Activated naive CD8-positive, alpha-beta T cell treated with anti-CD3 and anti-CD28 coated beads, Interleukin-2, amount 50 U/mL, for 16 hours (primary cell): ENCODE results near the gene ZNF407.

ENCODE experiments used
- DNase-seq: peaks from one replicate; pipeline ENCODE4 v3.0.0-alpha.2; 2020; ENCODE audit warnings: low read depth, low spot score

The ZNF407 gene

DNA sequence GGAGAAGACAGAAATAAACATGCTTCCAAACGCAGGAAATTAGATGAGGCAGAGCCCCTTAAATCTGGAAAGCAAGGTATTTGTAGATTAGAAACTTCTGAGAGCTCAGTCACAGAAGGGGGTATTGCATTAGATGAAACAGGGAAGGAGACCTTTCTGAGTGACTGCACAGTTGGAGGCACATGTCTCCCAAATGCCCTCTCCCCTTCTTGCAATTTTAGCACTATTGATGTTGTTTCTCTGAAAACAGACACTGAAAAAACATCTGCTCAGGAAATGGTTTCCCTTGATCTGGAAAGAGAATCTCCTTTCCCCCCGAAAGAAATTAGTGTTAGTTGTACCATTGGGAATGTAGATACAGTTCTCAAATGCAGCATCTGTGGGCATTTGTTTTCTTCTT, 33.5 kb downstream of the ZNF407 start:
- no peak for DNase-seq

DNA sequence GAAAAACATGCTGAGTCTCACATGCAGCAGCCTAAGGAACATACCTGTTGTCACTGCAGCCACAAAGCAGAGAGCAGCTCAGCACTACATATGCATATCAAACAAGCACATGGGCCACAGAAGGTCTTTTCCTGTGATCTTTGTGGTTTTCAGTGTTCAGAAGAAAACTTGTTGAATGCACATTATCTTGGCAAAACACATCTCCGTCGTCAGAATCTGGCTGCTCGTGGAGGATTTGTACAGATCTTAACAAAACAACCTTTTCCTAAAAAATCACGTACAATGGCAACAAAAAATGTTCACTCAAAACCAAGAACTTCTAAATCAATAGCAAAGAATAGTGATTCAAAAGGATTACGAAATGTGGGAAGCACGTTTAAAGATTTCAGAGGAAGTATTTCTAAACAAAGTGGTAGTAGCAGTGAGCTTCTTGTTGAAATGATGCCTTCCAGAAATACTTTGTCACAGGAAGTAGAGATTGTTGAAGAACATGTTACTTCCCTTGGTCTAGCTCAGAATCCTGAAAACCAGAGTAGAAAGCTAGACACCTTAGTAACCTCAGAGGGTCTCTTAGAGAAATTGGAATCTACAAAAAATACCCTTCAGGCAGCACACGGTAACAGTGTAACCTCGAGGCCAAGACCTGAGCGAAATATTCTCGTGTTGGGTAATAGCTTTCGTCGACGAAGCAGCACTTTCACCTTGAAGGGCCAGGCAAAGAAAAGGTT, 34.1 kb downstream of the ZNF407 start:
- no peak for DNase-seq

DNA sequence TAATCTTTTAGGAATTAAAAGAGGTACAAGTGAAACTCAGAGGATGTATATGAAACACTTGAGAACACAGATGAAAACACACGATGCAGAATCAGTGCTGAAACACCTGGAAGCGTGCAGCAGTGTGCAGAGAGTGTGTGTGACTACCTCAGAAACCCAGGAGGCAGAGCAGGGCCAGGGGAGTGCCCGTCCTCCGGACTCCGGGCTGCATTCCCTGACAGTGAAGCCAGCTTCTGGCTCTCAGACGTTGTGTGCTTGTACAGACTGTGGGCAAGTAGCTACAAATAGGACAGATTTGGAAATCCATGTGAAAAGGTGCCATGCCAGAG, 34.6 kb downstream of the ZNF407 start:
- DNase-seq, result no peak

DNA sequence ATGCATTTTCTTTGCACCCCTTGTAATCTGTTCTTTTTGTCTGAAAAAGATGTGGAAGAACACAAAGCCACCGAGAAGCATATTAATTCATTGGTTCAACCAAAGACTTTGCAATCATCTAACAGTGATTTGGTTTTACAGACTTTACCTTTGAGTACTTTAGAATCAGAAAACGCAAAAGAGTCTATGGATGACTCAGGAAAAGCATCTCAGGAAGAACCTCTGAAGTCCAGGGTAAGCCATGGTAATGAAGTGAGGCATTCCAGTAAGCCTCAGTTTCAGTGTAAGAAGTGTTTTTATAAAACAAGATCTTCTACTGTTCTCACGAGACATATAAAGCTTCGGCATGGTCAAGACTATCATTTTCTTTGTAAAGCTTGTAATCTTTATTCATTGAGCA, 35.2 kb downstream of the ZNF407 start:
- no peak for DNase-seq

DNA sequence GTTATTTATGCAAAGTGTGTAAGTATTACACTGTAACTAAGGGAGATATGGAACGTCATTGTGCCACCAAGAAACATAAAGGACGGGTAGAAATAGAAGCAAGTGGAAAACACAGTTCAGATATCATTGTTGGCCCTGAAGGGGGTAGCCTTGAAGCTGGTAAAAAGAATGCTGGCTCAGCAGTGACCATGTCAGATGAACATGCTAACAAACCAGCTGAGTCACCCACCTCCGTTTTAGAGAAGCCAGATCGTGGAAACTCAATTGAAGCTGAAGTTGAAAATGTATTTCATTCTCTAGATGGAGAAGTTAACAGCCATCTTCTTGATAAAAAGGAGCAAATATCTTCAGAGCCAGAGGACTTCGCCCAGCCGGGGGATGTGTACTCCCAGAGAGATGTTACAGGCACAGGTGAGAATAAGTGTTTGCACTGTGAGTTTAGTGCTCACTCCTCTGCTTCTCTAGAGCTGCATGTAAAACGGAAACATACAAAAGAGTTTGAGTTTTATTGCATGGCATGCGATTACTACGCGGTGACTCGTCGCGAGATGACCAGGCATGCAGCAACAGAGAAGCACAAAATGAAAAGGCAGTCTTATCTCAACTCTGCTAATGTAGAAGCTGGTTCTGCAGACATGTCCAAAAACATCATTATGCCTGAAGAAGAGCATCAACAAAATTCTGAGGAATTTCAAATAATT, 36.1 kb downstream of the ZNF407 start:
- no peak for DNase-seq

DNA sequence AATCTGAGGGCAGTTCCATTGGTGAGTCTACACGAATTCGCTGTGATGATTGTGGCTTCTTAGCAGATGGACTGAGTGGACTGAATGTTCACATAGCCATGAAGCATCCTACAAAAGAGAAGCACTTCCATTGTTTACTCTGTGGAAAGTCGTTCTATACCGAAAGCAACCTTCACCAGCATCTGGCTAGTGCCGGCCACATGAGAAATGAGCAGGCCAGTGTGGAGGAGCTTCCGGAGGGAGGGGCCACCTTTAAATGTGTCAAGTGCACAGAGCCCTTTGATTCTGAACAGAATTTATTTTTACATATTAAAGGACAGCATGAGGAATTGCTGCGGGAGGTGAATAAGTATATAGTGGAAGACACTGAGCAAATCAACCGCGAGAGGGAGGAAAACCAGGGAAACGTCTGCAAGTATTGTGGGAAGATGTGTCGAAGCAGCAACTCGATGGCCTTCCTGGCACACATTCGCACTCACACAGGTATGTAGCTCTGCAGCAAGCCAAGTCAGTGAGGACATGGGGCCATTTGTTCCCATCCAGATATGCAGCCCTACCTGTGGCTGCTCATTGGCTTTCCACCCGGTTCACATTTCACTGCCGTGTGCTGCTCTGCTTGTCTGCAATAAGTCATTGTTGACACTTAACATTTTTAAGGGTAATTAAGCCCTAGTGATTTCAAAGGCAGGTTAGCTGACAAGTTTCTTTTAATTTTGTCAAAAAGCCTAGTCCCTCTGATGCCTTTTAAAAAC, 37.7 kb downstream of the ZNF407 start:
- no peak for DNase-seq

DNA sequence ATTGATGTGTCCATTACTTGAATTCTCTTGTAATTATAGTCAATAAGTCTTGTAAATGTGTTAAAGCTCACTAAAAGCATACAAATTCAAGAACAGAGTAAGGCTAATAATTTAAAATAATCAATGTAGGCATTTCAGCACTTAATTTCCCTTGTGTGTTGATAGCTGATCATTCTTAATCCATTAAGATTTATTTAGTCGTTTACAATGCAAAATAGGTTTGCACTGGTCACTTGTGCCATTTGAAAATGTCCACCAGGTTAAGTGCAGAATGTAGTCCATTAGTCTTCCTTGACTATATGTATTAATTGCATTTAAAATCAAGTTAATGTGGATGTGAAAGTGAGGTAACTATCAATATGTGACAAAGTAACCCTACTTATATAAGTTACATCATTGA, 39.4 kb downstream of the ZNF407 start:
- no peak for DNase-seq

DNA sequence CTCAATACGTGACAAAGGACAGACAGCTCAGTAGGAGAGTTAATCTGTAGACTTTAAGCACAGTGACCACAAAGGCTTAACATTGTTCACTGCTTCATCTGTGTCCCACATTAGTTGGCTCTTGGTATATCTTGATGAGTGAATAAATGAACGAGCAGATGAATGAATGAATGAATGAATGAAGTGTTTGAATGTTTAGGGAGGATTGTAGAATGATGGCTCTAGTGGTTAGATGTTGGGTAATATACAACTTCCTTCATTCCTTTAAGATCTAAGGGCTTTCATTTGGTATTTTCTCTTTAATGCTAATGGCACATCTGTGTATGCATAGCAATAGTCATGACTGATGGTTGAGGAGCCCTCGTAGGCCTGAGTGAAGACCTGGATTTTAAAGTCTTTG, 40.5 kb downstream of the ZNF407 start:
- DNase-seq, result no peak

DNA sequence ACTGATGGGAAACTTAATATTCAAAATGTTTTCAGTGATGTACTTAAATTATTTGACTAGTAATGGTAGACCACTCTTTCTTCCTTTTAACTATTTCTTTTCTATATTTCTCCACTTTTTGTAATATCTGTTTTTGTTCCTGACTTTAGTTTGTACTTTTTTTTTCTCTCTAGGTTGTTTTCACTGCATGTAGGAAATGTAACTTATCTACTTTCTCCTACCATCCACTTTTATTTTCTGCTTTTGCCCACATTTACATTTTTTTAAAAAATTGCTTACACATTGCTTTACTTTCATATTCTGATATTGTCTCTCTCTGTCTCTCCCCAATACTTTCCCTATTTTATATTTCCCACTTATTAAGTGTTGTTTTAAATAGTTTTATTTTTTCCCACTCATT, 47.0 kb downstream of the ZNF407 start:
- DNase-seq, result no peak

DNA sequence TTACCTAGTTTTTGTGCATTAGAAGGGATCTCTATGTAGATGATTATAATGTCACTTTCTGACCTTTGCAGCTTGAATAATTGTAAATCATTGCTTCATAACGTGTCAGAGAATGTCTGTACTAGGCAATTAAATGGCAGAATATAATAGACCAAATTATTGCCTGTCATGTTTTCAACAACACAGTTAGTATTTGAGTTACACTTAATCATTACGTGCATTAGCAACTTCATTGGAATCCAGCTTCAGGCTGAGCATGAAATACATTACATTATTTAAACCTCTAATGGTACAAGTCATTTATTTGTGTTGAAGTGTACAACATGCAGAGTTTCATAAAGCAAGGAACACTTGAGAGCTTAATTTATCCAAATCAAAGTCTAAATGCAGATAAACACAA, 48.0 kb downstream of the ZNF407 start:
- DNase-seq, result no peak

DNA sequence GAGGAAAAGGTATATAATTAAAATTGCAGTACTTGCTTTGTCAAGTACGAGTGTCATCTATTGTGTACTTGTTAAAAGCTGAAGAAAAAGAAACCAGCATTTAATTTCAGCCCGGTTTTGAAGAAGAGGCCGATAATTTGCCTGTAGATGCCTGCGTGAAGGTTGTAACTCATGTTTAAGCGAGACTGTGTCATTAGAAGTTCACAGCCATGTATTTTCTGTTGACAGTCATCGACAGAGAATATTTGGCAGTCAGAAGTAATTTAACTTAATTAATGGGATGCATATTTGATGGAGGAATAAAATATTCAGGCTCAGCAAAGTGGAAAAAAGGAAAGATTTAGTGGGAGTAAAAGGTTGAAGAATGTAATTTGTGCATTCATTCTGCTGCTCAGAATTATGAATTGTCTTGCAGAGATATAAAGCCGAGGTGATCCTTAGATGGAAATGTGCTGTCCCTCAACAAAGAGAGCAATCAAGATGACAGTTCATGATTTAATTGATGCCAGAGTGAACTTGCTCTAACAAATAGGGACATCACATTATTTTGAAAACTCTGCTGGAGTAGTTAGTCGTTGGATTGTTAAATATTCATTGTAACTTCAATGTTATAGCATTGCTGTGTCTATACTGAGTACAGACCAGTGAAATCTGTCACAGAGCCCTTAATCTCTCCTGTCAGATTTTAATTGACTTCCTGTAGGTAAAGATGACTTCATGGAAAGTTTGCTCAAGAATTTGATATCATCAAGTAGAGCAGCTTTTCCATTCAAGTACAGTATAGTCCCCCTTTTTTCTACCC, 53.9 kb downstream of the ZNF407 start:
- DNase-seq, result no peak

DNA sequence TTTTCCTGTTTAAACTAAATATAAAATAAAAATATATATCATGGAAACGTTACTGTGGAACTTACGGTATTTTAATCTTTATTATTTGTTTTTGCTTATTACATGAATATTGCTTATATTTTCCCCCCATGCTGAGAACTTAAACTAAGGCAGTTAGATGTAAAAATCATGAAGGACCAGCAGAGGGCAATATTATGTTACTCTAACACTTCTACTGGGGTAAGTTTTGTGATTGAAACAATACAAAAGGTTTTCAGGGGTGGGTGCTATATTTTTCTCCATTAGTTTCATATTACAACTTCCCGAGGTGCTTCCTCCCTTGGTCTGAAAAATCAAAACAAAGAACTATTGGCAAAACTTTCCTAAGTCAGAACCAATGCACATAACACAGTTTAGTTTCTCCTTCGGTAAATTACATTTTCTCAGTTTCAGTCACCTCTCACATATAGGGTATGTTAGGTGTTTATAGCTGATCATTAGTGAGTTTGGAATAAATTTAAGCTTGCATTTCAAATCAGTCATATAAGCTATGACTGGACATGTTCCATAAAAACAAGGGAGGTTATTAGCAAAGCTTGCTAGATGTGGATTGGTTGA, 54.8 kb downstream of the ZNF407 start:
- DNase-seq, result no peak

DNA sequence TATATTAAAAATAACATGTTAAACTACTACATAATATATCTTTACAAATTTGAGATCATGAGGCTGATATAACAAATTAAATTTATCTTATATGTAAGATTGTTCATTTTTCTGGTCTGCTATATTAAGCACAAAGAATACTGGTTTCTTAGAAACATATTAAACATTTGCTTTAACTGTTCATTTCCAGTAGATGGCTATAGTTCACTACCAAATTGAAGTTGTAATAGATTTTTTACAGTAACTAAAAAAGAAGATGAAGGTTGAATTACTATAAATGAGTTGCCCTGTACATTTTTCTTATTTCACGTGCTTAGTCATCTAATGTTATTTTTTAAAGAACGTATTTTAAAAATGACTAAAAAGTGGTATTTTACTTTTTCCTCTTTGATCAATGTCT, 57.0 kb downstream of the ZNF407 start:
- no peak for DNase-seq

DNA sequence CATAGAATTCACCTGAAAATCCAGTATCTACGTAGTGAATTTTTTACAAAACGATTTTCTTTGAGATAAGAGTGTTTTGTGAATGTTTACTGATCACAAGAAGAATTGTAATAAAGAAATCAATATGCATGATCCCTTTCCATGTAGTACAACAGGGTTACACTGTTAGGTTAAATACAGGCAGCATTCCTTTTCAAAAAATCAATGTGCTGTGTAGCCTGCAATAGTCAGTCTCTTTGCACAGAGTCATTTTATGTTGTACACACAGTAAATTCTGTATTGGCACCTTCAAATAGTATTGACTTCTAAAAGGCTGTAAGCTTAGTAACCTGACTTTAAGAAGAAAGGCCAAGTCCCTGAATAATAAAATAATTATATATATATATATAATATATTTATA, 63.3 kb downstream of the ZNF407 start:
- DNase-seq, result no peak

DNA sequence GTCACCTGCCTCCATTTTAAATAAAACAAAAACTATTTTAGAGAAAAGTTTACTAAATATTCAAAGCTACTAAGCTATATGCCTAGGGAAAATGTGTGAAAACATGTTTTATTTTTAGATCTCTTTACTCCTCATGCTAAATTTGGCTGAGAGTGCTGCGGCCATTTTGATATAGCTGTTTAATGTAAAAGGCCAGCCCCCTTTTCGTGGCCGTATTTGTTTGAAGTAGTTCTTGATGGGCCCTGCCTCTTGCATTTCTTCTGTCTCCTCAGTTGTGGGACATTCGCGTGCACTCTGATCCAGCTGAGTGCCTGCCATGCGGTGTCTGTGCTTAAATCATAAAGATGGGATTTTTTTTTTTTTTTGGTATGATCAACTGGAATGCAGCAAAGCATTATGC, 64.0 kb downstream of the ZNF407 start:
- DNase-seq, result no peak

DNA sequence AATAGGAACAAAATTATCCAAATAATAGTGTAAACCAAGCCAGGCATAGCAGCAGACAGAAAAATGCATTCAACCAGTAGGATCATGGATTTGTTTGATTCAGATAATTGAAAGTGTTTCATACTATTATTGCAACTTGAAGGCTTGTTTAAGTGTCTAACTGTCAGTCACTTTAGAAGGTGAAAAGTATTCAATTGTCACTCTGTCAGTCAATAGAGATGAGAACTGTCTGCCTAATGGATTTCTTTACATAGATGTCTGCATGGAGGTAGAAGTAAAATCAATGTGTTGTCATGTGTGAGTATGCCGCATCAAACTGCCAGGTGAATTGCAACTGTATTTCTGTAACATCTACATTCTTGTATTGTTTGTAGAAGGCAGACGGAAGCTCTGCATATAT, 65.0 kb downstream of the ZNF407 start:
- no peak for DNase-seq

DNA sequence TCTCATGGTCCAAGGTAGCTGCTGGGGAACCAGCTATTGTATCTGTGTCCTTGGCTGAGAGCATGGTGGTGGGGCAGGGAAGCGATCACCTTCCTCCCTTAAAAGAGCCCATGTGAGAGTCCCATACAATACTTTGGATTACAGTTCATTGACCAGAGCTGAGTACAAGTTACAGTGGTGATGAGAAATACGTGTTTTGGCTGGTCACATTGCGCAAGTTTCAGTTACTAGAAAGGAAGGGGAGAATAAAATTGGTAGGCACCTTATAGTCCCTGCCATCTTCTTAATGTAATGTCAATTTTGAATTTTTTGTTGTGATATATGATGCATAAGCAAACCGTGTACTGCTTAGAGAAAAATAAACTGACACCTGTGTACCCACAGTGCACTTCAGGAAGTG, 67.7 kb downstream of the ZNF407 start:
- DNase-seq, result no peak

DNA sequence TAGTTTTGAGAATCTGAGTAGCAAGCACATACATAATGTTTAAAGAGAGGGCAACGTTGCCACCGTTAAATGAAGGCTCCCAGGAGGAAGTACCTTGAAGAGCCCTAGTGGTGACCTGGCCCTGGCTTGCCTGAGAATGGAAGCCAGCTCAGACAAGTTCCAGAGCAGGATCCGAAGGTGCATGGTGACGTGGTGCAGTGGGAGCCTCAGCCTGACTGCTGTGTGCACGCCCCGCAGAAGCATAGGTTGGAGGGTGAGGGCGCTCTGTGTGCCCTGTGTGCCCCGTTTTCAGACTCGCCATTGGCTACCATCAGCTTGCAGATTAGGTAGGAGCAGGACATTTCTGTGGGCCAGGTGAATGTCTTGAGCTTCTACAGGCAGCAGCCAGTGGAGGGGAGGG, 68.2 kb downstream of the ZNF407 start:
- DNase-seq, result no peak

DNA sequence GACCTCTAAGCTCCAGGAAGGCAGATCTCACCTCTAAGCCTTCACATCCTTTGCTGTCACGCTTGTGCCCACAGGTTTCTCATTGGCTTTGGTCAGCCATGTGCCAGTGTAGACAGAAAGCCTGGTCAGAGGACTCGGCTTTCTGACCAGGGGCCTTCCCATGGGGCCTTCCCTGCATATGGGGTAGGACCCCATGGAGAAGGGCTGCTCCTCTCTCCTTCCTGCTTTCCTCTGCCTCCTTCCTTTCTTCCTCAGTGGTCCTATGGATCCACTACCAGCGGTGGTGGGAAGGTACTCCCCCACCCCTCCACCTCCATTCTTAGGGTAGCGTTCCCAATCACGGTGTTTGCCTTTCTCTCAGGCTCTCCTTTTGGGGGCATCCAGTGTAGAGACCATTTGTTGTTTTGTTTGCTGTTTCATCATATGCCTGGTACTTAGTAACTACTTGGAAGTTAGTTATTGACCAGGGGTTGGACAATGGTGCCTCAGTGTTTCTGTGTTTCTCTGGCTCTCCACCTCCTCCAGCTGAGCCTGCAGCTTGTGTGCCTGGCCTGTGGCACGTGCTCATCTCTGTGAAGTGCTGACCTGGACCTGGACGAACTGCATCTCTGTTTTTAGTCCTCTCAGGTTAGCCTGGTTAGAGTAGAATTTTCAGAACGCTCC, 71.6 kb downstream of the ZNF407 start:
- DNase-seq, result no peak

DNA sequence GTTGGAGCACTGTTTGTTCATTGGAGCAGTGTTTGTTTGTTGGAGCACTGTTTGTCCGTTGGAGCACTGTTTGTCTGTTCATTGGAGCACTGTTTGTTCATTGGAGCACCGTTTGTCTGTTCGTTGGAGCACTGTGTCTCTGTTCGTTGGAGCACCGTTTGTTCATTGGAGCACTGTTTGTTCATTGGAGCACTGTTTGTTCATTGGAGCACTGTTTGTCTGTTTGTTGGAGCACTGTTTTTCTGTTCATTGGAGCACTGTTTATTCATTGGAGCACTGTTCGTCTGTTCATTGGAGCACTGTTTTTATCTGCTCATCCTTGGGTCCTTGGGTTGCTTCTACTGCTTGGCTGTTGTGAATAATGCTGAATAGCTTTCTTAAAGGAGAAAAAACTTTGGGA, 74.7 kb downstream of the ZNF407 start:
- DNase-seq, result no peak

DNA sequence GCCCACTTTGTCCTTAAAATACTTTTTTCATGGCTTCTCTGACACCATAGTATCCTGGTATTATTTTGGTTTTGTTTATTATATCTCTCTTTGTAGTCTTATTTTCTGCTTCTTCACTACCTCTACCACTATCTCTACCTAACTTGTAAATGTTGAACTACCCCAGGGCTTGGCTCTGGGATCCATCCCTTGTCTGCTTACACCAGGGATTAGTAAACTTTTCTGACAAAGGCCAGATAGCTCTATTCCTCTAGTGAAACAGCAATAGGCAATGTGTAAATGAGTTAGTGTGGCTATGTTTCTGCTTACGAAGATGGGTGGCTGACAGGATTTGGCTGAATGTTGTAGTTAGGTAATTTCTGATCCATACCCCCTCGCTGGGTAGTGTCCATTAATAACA, 76.8 kb downstream of the ZNF407 start:
- DNase-seq, result no peak
